Endodermal cell (in vitro differentiated cells): ENCODE measurements around the gene ERMAP. TPM values are rescaled to one million over a fixed set of nuclear protein-coding genes. Genes with fewer than 3 reads are reported as not detected.

Experiments used
- DNase-seq: peaks from one replicate; pipeline ENCODE4 v3.0.0-alpha.2; 2017
- H3K27ac ChIP-seq: 2 replicates; pipeline ENCODE4 v1.5.1; 2013; ENCODE audit warnings: mild to moderate bottlenecking, low read depth, low read length, moderate library complexity
- H3K27me3 ChIP-seq: 2 replicates; pipeline ENCODE4 v1.6.1; 2013; ENCODE audit warnings: mild to moderate bottlenecking, low read length, moderate library complexity; ENCODE audit not compliant: insufficient read depth, control insufficient read depth, poor library complexity, severe bottlenecking
- H3K36me3 ChIP-seq: 2 replicates; pipeline ENCODE4 v1.7.0; 2013; ENCODE audit warnings: mild to moderate bottlenecking, low read length, moderate library complexity; ENCODE audit not compliant: control insufficient read depth, insufficient read depth
- H3K4me1 ChIP-seq: one replicate; pipeline ENCODE4 v1.7.0; 2013; ENCODE audit warnings: low read length; ENCODE audit not compliant: control insufficient read depth, insufficient read depth
- H3K4me3 ChIP-seq: 2 replicates; pipeline ENCODE4 v1.5.1; 2013; ENCODE audit warnings: mild to moderate bottlenecking, low read length, moderate library complexity
- H3K9ac ChIP-seq: 2 replicates; pipeline ENCODE4 v1.6.1; 2013; ENCODE audit warnings: mild to moderate bottlenecking, low read length, moderate library complexity; ENCODE audit not compliant: poor library complexity, severe bottlenecking; ENCODE audit errors: extremely low read depth
- H3K9me3 ChIP-seq: 2 replicates; pipeline ENCODE4 v1.6.1; 2013; ENCODE audit warnings: mild to moderate bottlenecking, low read length, moderate library complexity; ENCODE audit not compliant: control insufficient read depth
- H3K27ac Mint-ChIP-seq: 2 replicates; pipeline ENCODE4 v1.8.0; 2020; ENCODE audit warnings: mixed read lengths
- H3K27me3 Mint-ChIP-seq: 2 replicates; pipeline ENCODE4 v1.8.0; 2021; ENCODE audit warnings: mild to moderate bottlenecking, mixed read lengths; ENCODE audit not compliant: insufficient read depth
- H3K36me3 Mint-ChIP-seq: 2 replicates; pipeline ENCODE4 v1.8.0; 2020; ENCODE audit warnings: low read depth, mixed read lengths
- H3K4me1 Mint-ChIP-seq: 2 replicates; pipeline ENCODE4 v1.8.0; 2020; ENCODE audit warnings: mixed read lengths
- H3K4me3 Mint-ChIP-seq: 2 replicates; pipeline ENCODE4 v1.8.0; 2020; ENCODE audit warnings: mild to moderate bottlenecking, moderate library complexity, mixed read lengths
- H3K9me3 Mint-ChIP-seq: 2 replicates; pipeline ENCODE4 v1.8.0; 2020; ENCODE audit warnings: mild to moderate bottlenecking, mixed read lengths
- WGBS, 2 experiments: methylation state at CpG; one replicate each; pipeline versions ENCODE4 v1.1.5 to v1.1.7; 2013; ENCODE audit warnings: missing lambda C conversion rate in 2 of 2, mixed read lengths in 1 of 2; ENCODE audit not compliant: insufficient coverage in 1 of 2, insufficient read length in 1 of 2; 5-methylcytosine and 5-hydroxymethylcytosine counted together
- total RNA-seq, 2 donors: library from RNA; stranded (reverse); fragmentation: NEBNext Ultra II Directional in 1 of 2; extraction: Animal tissue kit (Norgen Biotek cat#: 25700) in 1 of 2; gene quantifications; 2 replicates in 1 of 2; 3 replicates in 1 of 2; pipeline ENCODE4 v1.2.1, GENCODE V29; 2021
- TF ChIP-seq, protein P1 (sequence below): fragments of 200-600 bp; sonication (generic); conservative IDR thresholded peaks from 2 replicates; pipeline ENCODE4 v1.5.0; 2021; ENCODE audit warnings: antibody characterized with exemption, mild to moderate bottlenecking

Gene ERMAP
- total RNA-seq, 2 donors from 2014 or later, result 5.1 to 5.7 TPM

DNA sequence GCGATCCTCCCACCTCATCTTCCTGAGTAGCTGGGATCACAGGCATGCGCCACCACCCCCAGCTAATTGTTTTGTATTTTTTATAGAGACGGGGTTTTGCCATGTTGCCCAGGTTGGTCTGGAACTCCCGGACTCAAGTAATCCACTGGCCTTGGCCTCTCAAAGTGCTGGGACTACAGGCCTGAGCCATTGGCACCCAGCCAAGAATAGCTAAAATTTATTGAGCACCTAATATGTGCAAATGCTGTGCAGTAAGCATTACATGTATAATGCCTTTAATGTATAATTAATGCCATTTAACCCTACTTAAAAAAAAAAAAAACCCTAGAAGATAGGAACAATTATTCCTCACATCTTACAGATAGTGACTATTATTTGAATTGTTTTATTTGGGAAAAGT is 72.3 kb downstream of the ERMAP start:
- H3K4me1 ChIP-seq, result no peaks in the 10 kb centered on the region
- H3K27ac ChIP-seq, result no peak overlapping the region

DNA sequence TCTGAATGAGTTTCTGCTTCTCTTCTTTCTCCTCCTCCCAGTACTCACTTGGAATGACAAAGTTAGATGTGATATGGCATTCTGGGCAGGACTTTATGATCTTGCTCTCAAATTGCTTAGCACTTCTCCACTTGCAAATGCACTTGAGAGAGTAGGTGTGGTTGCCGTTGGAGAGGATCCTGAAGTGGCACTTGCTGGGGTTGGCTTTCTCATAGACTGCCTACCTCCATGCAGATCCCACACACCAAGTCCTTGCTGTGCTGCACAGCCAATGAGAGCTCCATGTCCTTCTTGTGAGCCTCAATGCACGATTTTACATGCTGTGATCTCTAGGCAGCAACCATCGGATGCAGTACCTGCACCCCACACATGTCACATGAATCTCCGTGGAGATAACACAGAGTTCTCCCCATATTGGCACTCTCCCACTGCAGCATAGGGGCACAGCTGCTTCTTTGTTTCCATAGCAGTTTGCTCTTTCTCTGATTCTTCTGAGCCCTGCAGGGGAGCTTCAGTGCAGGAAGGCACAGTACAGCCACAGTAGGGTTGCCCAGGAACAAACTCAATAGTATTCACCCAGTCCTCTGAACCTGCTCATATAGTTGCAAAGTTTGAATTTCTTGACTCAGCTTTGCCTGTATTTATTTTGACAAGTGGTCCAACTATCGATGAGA is 74.7 kb downstream of the ERMAP start:
- TF ChIP-seq, protein P1, sequence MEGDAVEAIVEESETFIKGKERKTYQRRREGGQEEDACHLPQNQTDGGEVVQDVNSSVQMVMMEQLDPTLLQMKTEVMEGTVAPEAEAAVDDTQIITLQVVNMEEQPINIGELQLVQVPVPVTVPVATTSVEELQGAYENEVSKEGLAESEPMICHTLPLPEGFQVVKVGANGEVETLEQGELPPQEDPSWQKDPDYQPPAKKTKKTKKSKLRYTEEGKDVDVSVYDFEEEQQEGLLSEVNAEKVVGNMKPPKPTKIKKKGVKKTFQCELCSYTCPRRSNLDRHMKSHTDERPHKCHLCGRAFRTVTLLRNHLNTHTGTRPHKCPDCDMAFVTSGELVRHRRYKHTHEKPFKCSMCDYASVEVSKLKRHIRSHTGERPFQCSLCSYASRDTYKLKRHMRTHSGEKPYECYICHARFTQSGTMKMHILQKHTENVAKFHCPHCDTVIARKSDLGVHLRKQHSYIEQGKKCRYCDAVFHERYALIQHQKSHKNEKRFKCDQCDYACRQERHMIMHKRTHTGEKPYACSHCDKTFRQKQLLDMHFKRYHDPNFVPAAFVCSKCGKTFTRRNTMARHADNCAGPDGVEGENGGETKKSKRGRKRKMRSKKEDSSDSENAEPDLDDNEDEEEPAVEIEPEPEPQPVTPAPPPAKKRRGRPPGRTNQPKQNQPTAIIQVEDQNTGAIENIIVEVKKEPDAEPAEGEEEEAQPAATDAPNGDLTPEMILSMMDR, result no peak
- peaks cover 6% of the 10 kb centered on the region for H3K9me3 ChIP-seq
- no peak overlapping the region for H3K27ac ChIP-seq
- peaks cover 9% of the 10 kb centered on the region for H3K27me3 Mint-ChIP-seq
- no peaks in the 10 kb centered on the region for H3K4me1 Mint-ChIP-seq
- H3K9me3 Mint-ChIP-seq, result peaks cover 10% of the 10 kb centered on the region
- no peaks in the 10 kb centered on the region for H3K36me3 Mint-ChIP-seq
- no peaks in the 10 kb centered on the region for H3K36me3 ChIP-seq
- H3K27ac Mint-ChIP-seq, result no peak overlapping the region
- WGBS, 2 experiments, result 60 to 72% methylated on average over 4 to 5 of the region's 5 CpGs
- H3K4me3 Mint-ChIP-seq, result no peak overlapping the region
- no peak for DNase-seq
- H3K4me1 ChIP-seq, result no peaks in the 10 kb centered on the region
- H3K4me3 ChIP-seq, result no peak overlapping the region
- no peaks in the 10 kb centered on the region for H3K27me3 ChIP-seq
- H3K9ac ChIP-seq, result no peak overlapping the region

More for the DNA sequence above, 72.3 kb downstream of the ERMAP start:
- Histone ChIP-seq H3K9ac (no peak overlapping the region), H3K9me3 (no peaks in the 10 kb centered on the region), H3K27me3 (no peaks in the 10 kb centered on the region), H3K36me3 (no peaks in the 10 kb centered on the region), H3K4me3 (no peak overlapping the region)
- TF ChIP-seq, protein P1, result no peak
- Mint-ChIP-seq H3K27ac (no peak overlapping the region), H3K9me3 (peaks cover 1% of the 10 kb centered on the region), H3K36me3 (no peaks in the 10 kb centered on the region), H3K27me3 (no peaks in the 10 kb centered on the region), H3K4me3 (no peak overlapping the region), H3K4me1 (no peaks in the 10 kb centered on the region)
- 61 to 69% methylated on average over 3 to 4 of the region's 4 CpGs for WGBS, 2 experiments
- DNase-seq, result no peak

Other genes with a start within 250 kb of the ERMAP start
- gene PPIH, start 158.7 kb upstream of the ERMAP start, total RNA-seq, result 10 to 100 TPM; 63.3 to 73.2 TPM
- 100 to 1,000 TPM; 655 to 668 TPM for gene YBX1, start 134.7 kb upstream of the ERMAP start, total RNA-seq
- 10 to 100 TPM; 31.6 to 32.6 TPM for gene CLDN19, start 76.9 kb upstream of the ERMAP start, total RNA-seq
- 10 to 100 TPM; 51.7 to 68.3 TPM for gene P3H1, start 50.1 kb upstream of the ERMAP start, total RNA-seq
- gene C1orf50, start 49.9 kb upstream of the ERMAP start, total RNA-seq, result 1 to 10 TPM; 4.8 to 7.3 TPM
- gene TMEM269, start 32.1 kb upstream of the ERMAP start, total RNA-seq, result under 1 TPM; 0.20 to 0.66 TPM
- 10 to 100 TPM; 40.2 to 45.3 TPM for gene SVBP, start 275 bp downstream of the ERMAP start, total RNA-seq
- 10 to 100 TPM; 15.5 to 16.6 TPM for gene ZNF691, start 29.5 kb downstream of the ERMAP start, total RNA-seq
- gene SLC2A1, start 141.7 kb downstream of the ERMAP start, total RNA-seq, result 10 to 100 TPM; 42.5 to 69.7 TPM